ENCODE results near the gene PLN. TPM values are rescaled to one million over a fixed set of nuclear protein-coding genes. Genes with fewer than 3 reads are reported as not detected.

Gene PLN
- total and polyA plus RNA-seq, 5 experiments from 2014 or later, result 0.09 to 0.27 (median 0.15) TPM; not detected in 2

DNA sequence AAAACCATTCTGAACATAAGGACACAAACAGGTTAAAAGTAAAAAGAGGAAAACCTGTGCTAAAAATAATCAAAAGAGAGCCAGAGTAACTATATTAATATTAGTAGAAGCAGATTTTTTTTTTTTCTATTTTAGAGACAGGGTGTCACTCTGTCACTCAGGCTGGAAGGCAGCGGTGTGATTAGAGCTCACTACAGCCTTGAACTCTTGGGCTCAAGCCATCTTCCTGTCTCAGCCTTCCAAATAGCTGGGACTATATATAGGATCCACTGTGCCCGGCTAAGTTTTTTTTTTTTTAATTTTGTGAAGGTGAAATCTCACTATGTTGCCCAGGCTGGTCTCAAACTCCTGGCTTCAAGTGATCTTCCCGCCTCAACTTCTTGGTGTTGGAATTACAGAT lies 33.4 kb upstream of the PLN start:
- DNase-seq (no peak), ATAC-seq (no peak)
- H3K27me3 Mint-ChIP-seq, result no peaks in the 10 kb centered on the region
- H3K4me1 Mint-ChIP-seq, result peaks cover 26 to 66% (median 47%) of the 10 kb centered on the region in 4 donors
- peak overlapping the region in 4 of 10 donors; percentile 5 to 84 (median 10) for H3K27ac Mint-ChIP-seq
- peaks cover 16 to 64% (median 41%) of the 10 kb centered on the region in 3 donors for H3K36me3 Mint-ChIP-seq
- no peak overlapping the region for H3K4me3 Mint-ChIP-seq
- H3K9me3 Mint-ChIP-seq, result peaks cover 0 to 4% (median 0%) of the 10 kb centered on the region in 9 donors
- POLR2A ChIA-PET, result no interaction called here

DNA sequence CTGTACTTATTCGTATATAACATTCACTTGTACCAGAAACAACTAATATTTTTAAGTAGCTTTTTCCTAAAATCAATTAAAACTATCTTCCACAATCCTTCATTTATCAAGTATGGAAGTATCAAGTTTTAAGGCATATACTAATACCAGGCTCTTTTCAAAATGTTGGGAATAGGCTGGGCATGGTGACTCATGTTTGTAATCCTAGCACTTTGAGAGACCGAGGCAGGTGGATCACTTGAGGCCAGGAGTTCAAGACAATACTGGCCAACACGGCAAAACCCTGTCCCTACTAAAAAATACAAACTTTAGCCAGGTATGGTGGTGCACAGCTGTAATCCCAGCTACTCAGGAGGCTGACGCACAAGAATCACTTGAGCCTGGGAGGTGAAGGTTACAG lies 25.7 kb upstream of the PLN start:
- POLR2A ChIA-PET, result no interaction called here
- peaks cover 19 to 68% (median 43%) of the 10 kb centered on the region in 3 donors for H3K36me3 Mint-ChIP-seq
- peaks cover 0 to 2% (median 0%) of the 10 kb centered on the region in 9 donors for H3K9me3 Mint-ChIP-seq
- no peak overlapping the region for H3K27ac Mint-ChIP-seq
- DNase-seq (no peak), ATAC-seq (no peak)
- no peaks in the 10 kb centered on the region for H3K27me3 Mint-ChIP-seq
- no peak overlapping the region for H3K4me3 Mint-ChIP-seq
- H3K4me1 Mint-ChIP-seq, result peaks cover 19 to 45% (median 34%) of the 10 kb centered on the region in 4 donors

DNA sequence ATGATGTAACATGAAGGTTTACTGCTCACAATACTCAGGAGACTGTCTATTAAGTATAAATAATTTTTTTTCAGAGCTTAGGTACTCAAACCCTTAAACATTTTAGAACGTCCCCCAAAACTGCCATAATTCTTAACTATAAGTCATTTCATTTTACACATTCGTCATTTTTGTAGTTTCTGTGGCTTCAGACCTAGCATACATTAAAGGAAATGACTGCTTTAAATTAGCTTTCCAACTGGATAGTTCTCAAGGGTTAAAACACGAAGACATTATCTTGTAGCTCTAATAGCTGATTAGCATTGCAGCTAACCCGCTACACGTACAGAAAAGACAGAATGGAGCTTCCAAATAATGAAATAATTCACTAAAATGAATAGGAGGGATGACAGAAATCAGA lies 24.9 kb upstream of the PLN start:
- Mint-ChIP-seq H3K4me3 (no peak overlapping the region), H3K27me3 (no peaks in the 10 kb centered on the region), H3K4me1 (peaks cover 17 to 42% (median 34%) of the 10 kb centered on the region in 4 donors), H3K27ac (no peak overlapping the region), H3K9me3 (no peaks in the 10 kb centered on the region), H3K36me3 (peaks cover 11 to 64% (median 36%) of the 10 kb centered on the region in 3 donors)
- DNase-seq (no peak), ATAC-seq (no peak)
- POLR2A ChIA-PET, result no interaction called here

DNA sequence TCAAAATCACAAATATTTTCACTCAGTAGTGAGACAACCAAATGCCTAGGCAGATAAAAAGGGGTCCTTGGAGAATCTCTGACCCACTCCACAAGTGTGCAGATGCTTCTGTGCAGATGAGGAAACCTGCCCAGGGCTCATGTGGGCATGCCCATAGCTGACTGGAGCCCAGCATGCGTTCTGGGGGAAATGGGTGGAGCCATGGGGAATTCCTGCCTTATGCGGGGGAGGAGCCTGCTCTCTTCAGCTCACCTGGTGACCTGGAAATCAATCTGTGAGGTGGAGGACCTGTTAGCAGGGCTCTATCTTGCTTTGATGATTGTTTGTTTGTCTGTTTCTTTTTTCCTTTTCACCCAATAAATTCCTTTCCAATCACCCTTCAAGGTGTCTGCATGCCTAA lies 23.4 kb upstream of the PLN start:
- no peak overlapping the region for H3K4me3 Mint-ChIP-seq
- H3K9me3 Mint-ChIP-seq, result no peaks in the 10 kb centered on the region
- peaks cover 4 to 55% (median 26%) of the 10 kb centered on the region in 3 donors for H3K36me3 Mint-ChIP-seq
- ATAC-seq (peak in 1 of 2 donors; percentile 63), DNase-seq (no peak)
- POLR2A ChIA-PET, result interaction anchor here (1.1 kb wide), 1 partner anchor 34 kb away, joined by 3 read pairs; no protein-coding TSS in a partner anchor
- no peaks in the 10 kb centered on the region for H3K27me3 Mint-ChIP-seq
- peaks cover 12 to 46% (median 35%) of the 10 kb centered on the region in 4 donors for H3K4me1 Mint-ChIP-seq
- peak overlapping the region in 3 of 10 donors; percentile 1 to 51 (median 15) for H3K27ac Mint-ChIP-seq

DNA sequence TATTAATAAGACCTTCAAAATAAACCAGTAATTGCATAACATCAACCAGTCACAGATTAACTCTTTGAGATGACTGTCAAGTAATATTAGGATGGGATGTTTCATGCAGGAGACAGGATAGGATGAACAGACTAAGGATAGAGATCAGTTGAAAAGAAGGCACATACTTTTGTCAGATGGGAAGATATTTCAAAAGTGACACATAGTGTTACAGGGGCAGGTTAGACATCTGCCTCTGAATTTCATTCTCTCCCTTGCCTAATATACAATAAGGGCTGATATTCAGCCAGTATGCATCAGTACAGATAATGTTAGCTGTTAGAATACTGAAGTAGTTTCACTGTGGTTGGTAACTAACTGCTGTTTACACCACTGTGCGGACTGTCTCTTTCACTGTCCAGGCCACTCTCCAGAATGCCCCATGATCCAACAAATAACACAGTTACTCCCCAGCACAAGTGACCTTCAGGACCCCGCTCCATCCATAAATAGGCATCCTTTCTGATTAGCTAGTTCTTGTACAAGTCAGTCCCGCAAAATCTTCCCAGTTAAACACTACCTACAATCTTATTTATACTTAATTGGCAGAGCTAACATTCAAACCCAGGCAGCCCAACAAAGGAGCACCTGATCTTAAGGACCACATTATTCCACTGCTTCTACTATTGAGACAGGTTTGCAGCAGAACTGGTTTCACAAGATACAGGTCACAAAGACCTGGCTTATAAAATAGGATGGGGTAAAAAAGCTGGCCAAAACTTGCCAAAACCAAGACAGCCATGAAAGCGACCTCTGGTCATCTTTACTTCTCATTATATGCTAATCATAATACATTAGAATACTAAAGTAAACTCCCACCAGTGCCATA lies 21.9 kb upstream of the PLN start:
- H3K9me3 Mint-ChIP-seq, result peaks cover 0 to 4% (median 0%) of the 10 kb centered on the region in 9 donors
- no peaks in the 10 kb centered on the region for H3K27me3 Mint-ChIP-seq
- peak overlapping the region in 8 of 10 donors; percentile 6 to 82 (median 22) for H3K27ac Mint-ChIP-seq
- peaks cover 15 to 53% (median 44%) of the 10 kb centered on the region in 4 donors for H3K4me1 Mint-ChIP-seq
- POLR2A ChIA-PET, result interaction anchor here (1.1 kb wide), 1 partner anchor 32 kb away, joined by 3 read pairs; no protein-coding TSS in a partner anchor
- ATAC-seq, result no peak
- peaks cover 4 to 50% (median 26%) of the 10 kb centered on the region in 3 donors for H3K36me3 Mint-ChIP-seq
- DNase-seq, result no peak
- no peak overlapping the region for H3K4me3 Mint-ChIP-seq

DNA sequence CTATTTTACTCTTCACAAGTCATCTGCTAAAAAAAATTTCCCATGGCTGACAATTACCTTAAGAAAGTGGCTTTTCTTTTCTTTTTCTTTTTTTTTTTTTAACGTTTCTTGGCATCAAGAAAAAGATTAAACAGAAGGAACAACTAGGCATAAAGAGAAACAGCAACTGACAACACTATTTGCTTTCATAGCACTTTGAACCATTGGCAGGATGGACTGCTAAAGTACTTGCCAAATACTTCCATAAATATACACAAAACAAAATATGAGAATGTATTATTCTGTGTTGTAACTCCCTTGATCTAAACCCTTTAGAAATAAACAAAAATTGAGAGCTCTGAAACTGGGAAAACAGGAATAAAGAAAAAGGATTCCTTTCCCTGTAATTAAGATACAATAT lies 20.0 kb upstream of the PLN start:
- no peak for ATAC-seq
- peaks cover 4 to 45% (median 29%) of the 10 kb centered on the region in 3 donors for H3K36me3 Mint-ChIP-seq
- no peak for DNase-seq
- no peaks in the 10 kb centered on the region for H3K27me3 Mint-ChIP-seq
- H3K27ac Mint-ChIP-seq, result peak overlapping the region in 2 of 10 donors; percentile 38 to 69
- peaks cover 0 to 6% (median 0%) of the 10 kb centered on the region in 9 donors for H3K9me3 Mint-ChIP-seq
- peaks cover 16 to 60% (median 55%) of the 10 kb centered on the region in 4 donors for H3K4me1 Mint-ChIP-seq
- no peak overlapping the region for H3K4me3 Mint-ChIP-seq
- POLR2A ChIA-PET, result interaction anchor here (0.7 kb wide), 1 partner anchor 14 kb away, joined by 4 read pairs; no protein-coding TSS in a partner anchor

DNA sequence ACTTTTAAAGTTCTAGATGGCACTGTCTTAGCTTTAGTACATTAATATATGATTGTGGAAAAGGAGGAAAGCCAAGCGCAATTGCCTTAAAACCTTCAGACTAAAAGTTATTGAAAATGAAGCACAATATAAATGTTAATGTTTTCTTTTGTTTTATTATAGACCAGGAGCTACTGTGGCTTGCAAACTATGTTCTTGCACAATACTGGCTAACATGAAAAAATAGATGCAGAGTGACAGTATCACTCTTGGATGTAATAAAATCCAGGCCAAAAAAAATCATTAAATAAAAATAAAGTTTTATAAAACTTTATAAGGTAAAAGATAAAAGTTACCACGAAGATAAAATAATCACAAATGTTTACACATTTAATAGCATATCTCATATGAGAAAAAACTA lies 18.3 kb upstream of the PLN start:
- no peaks in the 10 kb centered on the region for H3K27me3 Mint-ChIP-seq
- no peak for DNase-seq
- no peak overlapping the region for H3K4me3 Mint-ChIP-seq
- POLR2A ChIA-PET, result no interaction called here
- H3K27ac Mint-ChIP-seq, result no peak overlapping the region
- ATAC-seq, result no peak
- peaks cover 0 to 36% (median 26%) of the 10 kb centered on the region in 3 donors for H3K36me3 Mint-ChIP-seq
- H3K4me1 Mint-ChIP-seq, result peaks cover 18 to 58% (median 55%) of the 10 kb centered on the region in 4 donors
- peaks cover 0 to 8% (median 0%) of the 10 kb centered on the region in 9 donors for H3K9me3 Mint-ChIP-seq

DNA sequence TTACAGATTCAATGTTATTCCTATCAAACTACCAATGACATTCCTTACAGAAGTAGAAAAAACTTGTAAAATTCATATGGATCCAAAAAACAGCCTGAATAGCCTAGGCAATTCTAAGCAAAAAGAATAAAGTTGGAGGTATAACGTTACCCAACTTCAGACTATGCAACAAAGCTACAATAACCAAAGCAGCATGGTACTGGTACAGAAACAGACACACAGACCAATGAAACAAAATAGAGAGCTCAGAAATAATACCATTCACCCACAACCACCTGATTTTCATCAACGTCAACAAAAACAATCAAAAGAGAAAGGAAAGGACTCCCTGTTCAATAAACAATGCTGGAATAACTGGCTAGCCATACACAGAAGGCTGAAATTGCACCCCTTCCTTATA lies 17.2 kb upstream of the PLN start:
- Mint-ChIP-seq H3K36me3 (peaks cover 0 to 37% (median 29%) of the 10 kb centered on the region in 3 donors), H3K4me3 (no peak overlapping the region), H3K27ac (peak overlapping the region in 1 of 10 donors; percentile 13), H3K9me3 (peaks cover 0 to 8% (median 0%) of the 10 kb centered on the region in 9 donors), H3K4me1 (peaks cover 15 to 52% (median 47%) of the 10 kb centered on the region in 4 donors), H3K27me3 (no peaks in the 10 kb centered on the region)
- no peak for ATAC-seq
- POLR2A ChIA-PET, result no interaction called here
- DNase-seq, result no peak

GRCh38 chr6:118535176-118535844 lies 12.8 kb upstream of the PLN start:
- H3K4me1 Mint-ChIP-seq, result peaks cover 10 to 47% (median 40%) of the 10 kb centered on the region in 4 donors
- ATAC-seq (no peak), DNase-seq (no peak)
- H3K27ac Mint-ChIP-seq, result no peak overlapping the region
- H3K27me3 Mint-ChIP-seq, result no peaks in the 10 kb centered on the region
- H3K4me3 Mint-ChIP-seq, result no peak overlapping the region
- POLR2A ChIA-PET, result no interaction called here
- peaks cover 0 to 31% (median 27%) of the 10 kb centered on the region in 3 donors for H3K36me3 Mint-ChIP-seq
- H3K9me3 Mint-ChIP-seq, result peaks cover 0 to 8% (median 0%) of the 10 kb centered on the region in 9 donors

DNA sequence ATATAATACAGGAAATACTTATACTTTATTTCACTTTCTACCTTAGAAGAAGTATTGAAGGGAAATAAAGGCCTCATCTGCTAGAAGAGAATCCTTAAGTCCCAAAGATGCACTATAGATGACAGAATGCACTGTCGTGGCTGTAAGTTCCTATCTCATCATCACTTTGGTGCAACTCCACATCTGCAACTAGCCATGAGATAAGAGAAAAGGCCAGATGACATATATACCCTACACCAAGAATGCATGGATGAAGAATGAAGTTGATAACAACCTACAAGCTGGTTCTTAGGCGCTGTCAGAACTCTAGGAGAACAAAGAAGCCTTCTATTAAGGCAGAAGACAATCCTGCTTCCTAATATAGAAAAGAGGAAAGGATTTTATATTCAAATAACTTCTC lies 11.6 kb upstream of the PLN start:
- H3K27me3 Mint-ChIP-seq, result no peaks in the 10 kb centered on the region
- no peak for ATAC-seq
- H3K36me3 Mint-ChIP-seq, result peaks cover 0 to 28% (median 21%) of the 10 kb centered on the region in 3 donors
- H3K4me3 Mint-ChIP-seq, result no peak overlapping the region
- H3K9me3 Mint-ChIP-seq, result peaks cover 0 to 2% (median 0%) of the 10 kb centered on the region in 9 donors
- POLR2A ChIA-PET, result no interaction called here
- no peak for DNase-seq
- peaks cover 5 to 42% (median 32%) of the 10 kb centered on the region in 4 donors for H3K4me1 Mint-ChIP-seq
- H3K27ac Mint-ChIP-seq, result peak overlapping the region in 1 of 10 donors; percentile 38

- Mint-ChIP-seq H3K27ac (peak overlapping the region in 2 of 10 donors; percentile 7 to 27), H3K4me1 (peaks cover 5 to 43% (median 32%) of the 10 kb centered on the region in 4 donors), H3K9me3 (peaks cover 0 to 2% (median 0%) of the 10 kb centered on the region in 9 donors), H3K4me3 (no peak overlapping the region), H3K27me3 (no peaks in the 10 kb centered on the region), H3K36me3 (peaks cover 0 to 20% (median 16%) of the 10 kb centered on the region in 3 donors)
- ATAC-seq (no peak), DNase-seq (no peak)
- POLR2A ChIA-PET, result no interaction called here
Observed at GRCh38 chr6:118537574-118537973, 10.5 kb upstream of the PLN start.

DNA sequence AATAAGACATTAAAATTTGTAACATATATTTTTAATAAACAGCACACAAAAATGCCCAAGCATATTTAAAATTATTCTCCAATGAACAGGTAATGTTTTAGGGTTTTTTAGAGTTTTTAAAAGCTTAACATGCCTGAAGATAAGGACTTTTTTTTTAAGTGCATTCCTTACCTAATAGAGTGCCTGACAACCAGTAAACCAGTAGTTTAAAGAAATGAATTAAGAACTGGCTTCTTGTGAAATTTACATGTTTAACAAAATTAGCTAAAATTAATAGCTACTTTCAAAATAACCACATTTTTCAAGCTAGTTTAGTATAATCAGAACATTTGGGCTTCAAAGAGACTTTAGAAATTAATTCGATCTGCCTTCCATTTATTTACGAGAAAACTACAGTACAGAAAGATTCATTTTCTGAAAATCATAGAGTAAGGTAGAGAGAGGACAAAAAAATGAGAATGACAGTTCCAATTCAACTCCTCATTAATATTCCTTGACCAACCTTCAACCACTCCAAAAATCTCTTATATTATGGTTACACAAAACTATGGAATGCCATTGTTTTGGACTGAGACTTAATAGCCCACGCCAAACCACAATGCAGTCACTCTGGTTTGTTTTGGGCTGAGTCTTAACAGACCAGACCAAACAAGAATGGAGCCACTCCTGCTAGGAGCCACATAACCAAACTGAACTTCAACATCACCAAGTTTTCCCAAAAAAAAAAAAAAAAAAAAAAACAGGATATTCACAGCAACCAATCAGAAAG lies 5.7 kb upstream of the PLN start:
- POLR2A ChIA-PET, result interaction anchor here (0.6 to 1.4 kb wide), 2 partner anchors 23 to 229 kb away, joined by 3 to 6 read pairs; no protein-coding TSS in a partner anchor

More for the DNA sequence above, 5.7 kb upstream of the PLN start:
- Mint-ChIP-seq H3K27ac (peak overlapping the region in 1 of 10 donors; percentile 29), H3K4me1 (peaks cover 22 to 53% (median 45%) of the 10 kb centered on the region in 4 donors), H3K36me3 (peaks cover 4 to 13% (median 9%) of the 10 kb centered on the region in 3 donors), H3K4me3 (peak overlapping the region in 1 of 10 donors; percentile 28), H3K9me3 (no peaks in the 10 kb centered on the region), H3K27me3 (no peaks in the 10 kb centered on the region)
- no peak for ATAC-seq
- no peak for DNase-seq

All from naive thymus-derived CD8-positive, alpha-beta T cell (primary cell).